BLaER1 (cell line): Measurements from ENCODE around the gene HNRNPH2.

Experiments used
- H3K27ac ChIP-seq: shearing (Covaris generic); formaldehyde crosslinking; 2 replicates; pipeline ENCODE4 v1.8.1; 2022
- H3K27me3 ChIP-seq: shearing (Covaris generic); formaldehyde crosslinking; 2 replicates; pipeline ENCODE4 v1.8.1; 2022
- H3K36me3 ChIP-seq: shearing (Covaris generic); formaldehyde crosslinking; 2 replicates; pipeline ENCODE4 v1.8.1; 2022
- H3K4me1 ChIP-seq: shearing (Covaris generic); formaldehyde crosslinking; 2 replicates; pipeline ENCODE4 v1.8.1; 2022
- H3K4me2 ChIP-seq: shearing (Covaris generic); formaldehyde crosslinking; 2 replicates; pipeline ENCODE4 v1.8.1; 2022
- H3K4me3 ChIP-seq: shearing (Covaris generic); formaldehyde crosslinking; 2 replicates; pipeline ENCODE4 v1.8.1; 2022
- H3K9ac ChIP-seq: shearing (Covaris generic); formaldehyde crosslinking; 2 replicates; pipeline ENCODE4 v1.8.1; 2022
- H3K9me3 ChIP-seq: shearing (Covaris generic); formaldehyde crosslinking; 2 replicates; pipeline ENCODE4 v1.8.1; 2022
- H4K20me1 ChIP-seq: shearing (Covaris generic); formaldehyde crosslinking; 2 replicates; pipeline ENCODE4 v1.8.1; 2022
- Cebpa-rat ChIP-seq: shearing (Covaris generic); IDR thresholded peaks from 2 replicates; pipeline ENCODE4 v1.8.1; 2022

Gene HNRNPH2

GRCh38 chrX:101407748-101408531 lies at the start of gene HNRNPH2, which contains the start of gene GLA:
Gene HNRNPH2 (plus strand): TSS chrX:101408222. CDS start chrX:101411989, 3,767 bp downstream.
Gene GLA (minus strand): TSS chrX:101407925. CDS start chrX:101407903, 22 bp downstream.
- TF ChIP-seq Cebpa-rat = no peak
- Histone ChIP-seq H3K4me3 (peak within 1 kb of the TSS; percentile 75), H3K27me3 (no peaks in the 10 kb centered on the region), H3K4me2 (peak within 1 kb of the TSS; percentile 73), H3K36me3 (peaks cover 23% of the 10 kb centered on the region), H3K4me1 (peaks cover 22% of the 10 kb centered on the region; the same call in 1 of the 2 replicates), H4K20me1 (peaks cover 24% of the 10 kb centered on the region), H3K9me3 (no peaks in the 10 kb centered on the region), H3K27ac (peak within 1 kb of the TSS; percentile 79), H3K9ac (peak within 1 kb of the TSS; percentile 81)

GRCh38 chrX:101359966-101360365 lies 48.1 kb upstream of the HNRNPH2 start:
- Histone ChIP-seq H3K4me3 (no peak overlapping the region), H4K20me1 (no peaks in the 10 kb centered on the region), H3K4me2 (no peak overlapping the region), H3K27me3 (no peaks in the 10 kb centered on the region), H3K9me3 (no peaks in the 10 kb centered on the region), H3K27ac (no peak overlapping the region), H3K9ac (no peak overlapping the region), H3K4me1 (peaks cover 24% of the 10 kb centered on the region), H3K36me3 (peaks cover 95% of the 10 kb centered on the region)
- no peak for TF ChIP-seq Cebpa-rat

GRCh38 chrX:101360390-101360789 lies 47.6 kb upstream of the HNRNPH2 start:
- Histone ChIP-seq H3K4me1 (peaks cover 24% of the 10 kb centered on the region), H3K4me3 (no peak overlapping the region), H3K9ac (no peak overlapping the region), H3K36me3 (peaks cover 95% of the 10 kb centered on the region), H4K20me1 (no peaks in the 10 kb centered on the region), H3K9me3 (no peaks in the 10 kb centered on the region), H3K27me3 (no peaks in the 10 kb centered on the region), H3K27ac (no peak overlapping the region), H3K4me2 (no peak overlapping the region)
- no peak for TF ChIP-seq Cebpa-rat

GRCh38 chrX:101362116-101362515 lies 45.9 kb upstream of the HNRNPH2 start:
- H3K36me3 ChIP-seq = peaks cover 95% of the 10 kb centered on the region
- TF ChIP-seq Cebpa-rat = no peak
- H3K27ac ChIP-seq = no peak overlapping the region; the same call in 1 of the 2 replicates
- no peaks in the 10 kb centered on the region for H4K20me1 ChIP-seq
- H3K4me2 ChIP-seq = no peak overlapping the region
- no peaks in the 10 kb centered on the region for H3K27me3 ChIP-seq
- no peak overlapping the region for H3K9ac ChIP-seq
- H3K4me3 ChIP-seq = no peak overlapping the region
- H3K4me1 ChIP-seq = peaks cover 31% of the 10 kb centered on the region; the same call in 1 of the 2 replicates
- H3K9me3 ChIP-seq = no peaks in the 10 kb centered on the region

- Histone ChIP-seq H3K36me3 (peaks cover 94% of the 10 kb centered on the region), H4K20me1 (no peaks in the 10 kb centered on the region), H3K27me3 (no peaks in the 10 kb centered on the region), H3K4me2 (no peak overlapping the region), H3K9me3 (no peaks in the 10 kb centered on the region), H3K27ac (no peak overlapping the region; the same call in 1 of the 2 replicates), H3K4me3 (no peak overlapping the region), H3K4me1 (peaks cover 37% of the 10 kb centered on the region), H3K9ac (no peak overlapping the region)
- no peak for TF ChIP-seq Cebpa-rat
Measured at GRCh38 chrX:101362757-101363156, 45.3 kb upstream of the HNRNPH2 start.

GRCh38 chrX:101365301-101365795 lies 42.7 kb upstream of the HNRNPH2 start:
- Histone ChIP-seq H3K27me3 (no peaks in the 10 kb centered on the region), H3K9me3 (no peaks in the 10 kb centered on the region), H3K4me1 (peaks cover 63% of the 10 kb centered on the region)

GRCh38 chrX:101368800-101369199 lies 39.2 kb upstream of the HNRNPH2 start:
- Histone ChIP-seq H3K9me3 (no peaks in the 10 kb centered on the region), H3K4me3 (peak overlapping the region; percentile 36; the same call in 1 of the 2 replicates), H4K20me1 (no peaks in the 10 kb centered on the region), H3K4me2 (peak overlapping the region; percentile 80), H3K36me3 (peaks cover 46% of the 10 kb centered on the region), H3K27ac (peak overlapping the region; percentile 85), H3K9ac (peak overlapping the region; percentile 54; the same call in 1 of the 2 replicates), H3K4me1 (peaks cover 93% of the 10 kb centered on the region), H3K27me3 (no peaks in the 10 kb centered on the region)
- TF ChIP-seq Cebpa-rat = no peak

More at GRCh38 chrX:101365301-101365795, 42.7 kb upstream of the HNRNPH2 start:
- H4K20me1 ChIP-seq = no peaks in the 10 kb centered on the region
- 0 out of 2 replicates have a peak overlapping the region, but pooled peaks have one; percentile 12 for H3K27ac ChIP-seq
- no peak for TF ChIP-seq Cebpa-rat
- peaks cover 77% of the 10 kb centered on the region for H3K36me3 ChIP-seq
- H3K4me3 ChIP-seq = no peak overlapping the region
- no peak overlapping the region for H3K9ac ChIP-seq
- no peak overlapping the region for H3K4me2 ChIP-seq

GRCh38 chrX:101369687-101370086 lies 38.3 kb upstream of the HNRNPH2 start:
- Histone ChIP-seq H3K4me2 (peak overlapping the region; percentile 80), H3K27me3 (no peaks in the 10 kb centered on the region), H3K4me1 (peaks cover 88% of the 10 kb centered on the region), H3K36me3 (peaks cover 49% of the 10 kb centered on the region), H3K27ac (peak overlapping the region; percentile 85), H3K4me3 (peak overlapping the region; percentile 36), H3K9me3 (no peaks in the 10 kb centered on the region; the same call in 1 of the 2 replicates), H3K9ac (peak overlapping the region; percentile 68), H4K20me1 (no peaks in the 10 kb centered on the region)
- TF ChIP-seq Cebpa-rat = no peak

- H3K27me3 ChIP-seq = no peaks in the 10 kb centered on the region
- H3K4me3 ChIP-seq = peak overlapping the region; percentile 43
- H3K9me3 ChIP-seq = no peaks in the 10 kb centered on the region; the same call in 1 of the 2 replicates
- peaks cover 89% of the 10 kb centered on the region for H3K4me1 ChIP-seq
- peak overlapping the region; percentile 68 for H3K9ac ChIP-seq
- peak overlapping the region; percentile 85 for H3K27ac ChIP-seq
- TF ChIP-seq Cebpa-rat = no peak
- peak overlapping the region; percentile 80 for H3K4me2 ChIP-seq
- peaks cover 46% of the 10 kb centered on the region for H3K36me3 ChIP-seq
- H4K20me1 ChIP-seq = no peaks in the 10 kb centered on the region
Measured at GRCh38 chrX:101370888-101371504, 37.0 kb upstream of the HNRNPH2 start.
